C4-2B (cell line): Measurements from ENCODE around the gene TMEM50A.
"Not testable (repeated sequence)": the region's sequence is repeated elsewhere in the genome, so short reads cannot be mapped to it uniquely, and the experiment has no call there.

Experiments
- H3K27ac ChIP-seq: fragments of 450-650 bp; 2 replicates; pipeline ENCODE4 v1.5.1; 2017
- ZFX ChIP-seq: fragments of 450-650 bp; IDR thresholded peaks from 2 replicates; pipeline ENCODE4 v1.6.1; 2017
- TF ChIP-seq, protein P1 (sequence below): fragments of 450-650 bp; conservative IDR thresholded peaks from 2 replicates; pipeline ENCODE4 v1.5.1; 2017; ENCODE audit warnings: mild to moderate bottlenecking

TMEM50A gene

DNA sequence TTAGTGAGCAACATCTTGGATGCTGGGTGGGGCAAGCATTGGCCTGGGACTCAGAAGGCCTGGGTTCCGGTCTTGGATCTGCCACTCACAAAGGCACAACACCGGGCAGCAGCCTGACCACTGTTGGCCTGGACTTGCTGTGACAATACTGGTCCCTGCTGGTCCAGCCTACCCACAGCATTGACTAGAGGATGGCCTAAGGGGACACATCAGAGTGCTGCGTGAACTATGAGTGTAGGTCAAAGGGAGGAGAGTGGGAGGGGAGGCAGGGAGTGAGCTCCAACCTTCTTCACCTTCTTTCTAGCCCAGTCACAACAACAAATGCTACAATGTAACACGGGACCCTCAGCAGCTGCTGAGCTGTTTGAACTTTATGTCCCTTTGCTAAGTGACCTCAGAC is 31.1 kb downstream of the TMEM50A start:
- TF ChIP-seq ZFX: no peak
- TF ChIP-seq, protein P1, sequence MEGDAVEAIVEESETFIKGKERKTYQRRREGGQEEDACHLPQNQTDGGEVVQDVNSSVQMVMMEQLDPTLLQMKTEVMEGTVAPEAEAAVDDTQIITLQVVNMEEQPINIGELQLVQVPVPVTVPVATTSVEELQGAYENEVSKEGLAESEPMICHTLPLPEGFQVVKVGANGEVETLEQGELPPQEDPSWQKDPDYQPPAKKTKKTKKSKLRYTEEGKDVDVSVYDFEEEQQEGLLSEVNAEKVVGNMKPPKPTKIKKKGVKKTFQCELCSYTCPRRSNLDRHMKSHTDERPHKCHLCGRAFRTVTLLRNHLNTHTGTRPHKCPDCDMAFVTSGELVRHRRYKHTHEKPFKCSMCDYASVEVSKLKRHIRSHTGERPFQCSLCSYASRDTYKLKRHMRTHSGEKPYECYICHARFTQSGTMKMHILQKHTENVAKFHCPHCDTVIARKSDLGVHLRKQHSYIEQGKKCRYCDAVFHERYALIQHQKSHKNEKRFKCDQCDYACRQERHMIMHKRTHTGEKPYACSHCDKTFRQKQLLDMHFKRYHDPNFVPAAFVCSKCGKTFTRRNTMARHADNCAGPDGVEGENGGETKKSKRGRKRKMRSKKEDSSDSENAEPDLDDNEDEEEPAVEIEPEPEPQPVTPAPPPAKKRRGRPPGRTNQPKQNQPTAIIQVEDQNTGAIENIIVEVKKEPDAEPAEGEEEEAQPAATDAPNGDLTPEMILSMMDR: no peak
- H3K27ac ChIP-seq: no peak overlapping the region

DNA sequence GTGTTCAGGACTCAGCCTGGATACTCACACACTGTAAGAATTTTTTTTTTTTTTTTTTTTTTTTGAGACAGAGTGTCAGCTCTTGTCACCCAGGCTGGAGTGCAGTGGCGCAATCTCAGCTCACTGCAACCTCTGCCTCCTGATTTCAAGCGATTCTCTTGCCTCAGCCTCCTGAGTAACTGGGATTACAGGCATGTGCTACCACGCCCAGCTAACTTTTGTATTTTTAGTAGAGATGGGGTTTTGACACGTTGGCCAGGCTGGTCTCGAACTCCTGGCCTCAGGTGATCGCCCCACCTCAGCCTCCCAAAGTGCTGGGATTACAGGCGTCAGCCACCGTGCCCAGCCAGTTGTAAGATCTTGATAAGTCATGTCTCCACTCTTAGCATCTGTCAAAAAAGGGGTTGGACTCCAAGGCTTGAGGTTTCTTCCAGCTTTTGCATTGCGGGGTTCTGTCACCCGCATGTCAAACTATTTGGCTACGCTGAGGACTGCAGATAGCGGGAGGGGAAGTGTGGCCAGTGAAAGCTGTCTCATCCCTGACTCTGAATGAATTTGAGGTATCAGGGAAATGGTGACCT is 31.6 kb downstream of the TMEM50A start:
- not testable (repeated sequence) for H3K27ac ChIP-seq

DNA sequence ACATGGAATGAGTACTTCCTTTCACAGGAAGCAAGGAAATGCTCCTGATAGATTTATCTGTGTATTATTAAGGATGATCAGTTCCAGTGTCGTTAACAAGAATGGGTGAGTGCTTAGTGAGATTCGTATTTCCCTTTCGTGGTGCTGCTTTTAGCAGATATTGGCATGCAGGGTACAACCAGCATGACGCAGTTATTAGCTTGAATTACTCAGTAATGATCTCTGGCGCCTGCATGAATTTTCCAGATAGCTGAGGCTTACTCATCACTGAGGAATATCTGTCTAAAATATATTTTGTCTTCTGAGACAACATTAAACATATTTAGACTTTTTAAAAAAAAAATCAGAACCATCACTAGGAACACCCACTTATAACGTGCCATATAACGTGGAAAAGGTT is 33.6 kb downstream of the TMEM50A start:
- not testable (repeated sequence) for H3K27ac ChIP-seq

DNA sequence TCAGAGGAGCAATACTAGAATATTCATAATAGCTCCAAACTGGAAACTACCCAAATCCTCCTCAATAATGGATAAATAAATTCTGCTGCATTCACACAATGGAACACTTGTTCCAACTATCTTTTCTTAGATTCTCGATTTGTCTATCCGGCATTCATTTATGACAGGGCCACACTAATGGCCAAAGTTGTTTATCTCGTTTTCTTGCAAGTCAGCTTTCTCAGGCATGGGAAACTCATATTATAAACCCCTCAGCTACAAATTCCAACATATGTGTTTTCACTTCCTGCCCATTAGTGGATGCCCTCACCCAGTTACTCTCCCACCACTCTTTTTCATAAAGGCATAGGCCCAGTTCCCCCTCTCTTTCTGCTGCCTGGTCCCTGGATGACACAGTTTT is 40.2 kb downstream of the TMEM50A start:
- not testable (repeated sequence) for H3K27ac ChIP-seq

DNA sequence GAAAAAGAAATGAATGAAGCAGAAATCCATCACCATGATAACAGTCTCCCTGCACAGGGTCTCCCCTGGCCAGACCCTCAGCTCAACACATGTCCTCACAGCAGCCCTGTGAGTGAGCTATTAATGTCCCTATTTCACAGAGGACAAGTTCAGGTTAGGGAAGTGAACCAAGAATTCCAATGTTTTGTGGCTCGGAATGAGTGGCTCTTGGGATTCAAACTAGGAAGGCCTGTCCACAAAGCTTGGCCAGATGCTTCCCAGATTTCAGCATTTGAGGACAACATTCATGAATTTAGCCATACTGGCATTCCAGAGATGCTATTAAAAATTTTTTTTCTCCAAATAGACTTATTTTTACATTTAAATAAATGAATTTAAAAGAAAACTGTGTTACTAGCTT is 44.4 kb downstream of the TMEM50A start:
- H3K27ac ChIP-seq: not testable (repeated sequence)

DNA sequence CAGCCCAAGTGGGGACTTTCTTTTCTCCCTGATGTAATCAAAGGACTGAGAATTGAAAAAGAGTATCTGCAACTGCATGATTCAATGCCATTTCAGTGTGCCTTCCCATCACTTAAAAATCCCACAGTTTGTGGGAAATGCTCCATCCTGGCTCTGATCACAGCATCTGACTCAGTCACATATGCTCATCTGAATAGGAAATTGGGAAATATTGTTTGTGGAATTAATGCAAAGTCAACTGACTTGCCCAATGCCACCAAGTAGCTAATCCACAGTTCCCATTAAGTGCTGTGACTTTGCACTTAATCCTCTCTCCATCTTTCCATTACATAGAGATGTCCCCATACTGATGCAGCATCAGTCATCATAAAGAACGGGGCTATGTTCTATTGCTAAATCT is 45.0 kb downstream of the TMEM50A start:
- not testable (repeated sequence) for H3K27ac ChIP-seq

DNA sequence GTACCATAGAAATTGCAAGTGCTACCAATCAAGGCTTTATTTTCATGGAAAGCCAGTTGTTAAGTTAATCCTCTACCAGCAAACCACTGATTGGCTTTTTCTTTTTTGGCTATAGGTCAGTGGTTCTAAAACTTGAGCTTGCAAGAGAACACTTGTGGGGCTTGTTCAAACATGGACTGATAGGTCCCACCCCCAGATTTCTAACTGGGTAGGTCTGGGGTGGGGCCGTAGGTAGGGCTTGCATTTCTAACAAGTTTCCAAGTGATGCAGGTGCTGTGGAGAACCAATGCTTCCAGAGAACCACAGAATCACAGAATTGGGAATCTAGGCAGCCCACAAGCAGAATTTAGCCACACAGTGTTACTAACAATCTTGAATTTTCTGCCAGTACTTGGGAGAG is 45.7 kb downstream of the TMEM50A start:
- not testable (repeated sequence) for H3K27ac ChIP-seq

DNA sequence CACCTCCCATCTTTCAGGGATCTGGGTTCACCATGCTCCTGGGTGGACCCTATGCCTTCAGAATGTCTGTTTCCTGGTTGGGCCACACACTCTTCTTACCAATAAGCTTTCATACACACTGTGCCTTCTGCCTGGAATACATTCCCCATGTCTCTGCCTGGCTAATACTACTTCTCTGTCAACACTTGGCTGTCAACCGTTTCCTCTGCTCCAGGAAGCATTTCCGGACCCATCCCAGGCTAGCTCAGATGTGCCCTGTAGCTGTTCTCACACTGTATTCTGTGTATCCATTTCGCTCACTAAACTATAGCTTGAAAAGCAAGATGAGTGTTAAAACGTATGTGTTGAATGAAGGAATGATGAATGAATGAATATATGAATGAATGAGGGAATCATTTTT is 49.0 kb downstream of the TMEM50A start:
- not testable (repeated sequence) for H3K27ac ChIP-seq

DNA sequence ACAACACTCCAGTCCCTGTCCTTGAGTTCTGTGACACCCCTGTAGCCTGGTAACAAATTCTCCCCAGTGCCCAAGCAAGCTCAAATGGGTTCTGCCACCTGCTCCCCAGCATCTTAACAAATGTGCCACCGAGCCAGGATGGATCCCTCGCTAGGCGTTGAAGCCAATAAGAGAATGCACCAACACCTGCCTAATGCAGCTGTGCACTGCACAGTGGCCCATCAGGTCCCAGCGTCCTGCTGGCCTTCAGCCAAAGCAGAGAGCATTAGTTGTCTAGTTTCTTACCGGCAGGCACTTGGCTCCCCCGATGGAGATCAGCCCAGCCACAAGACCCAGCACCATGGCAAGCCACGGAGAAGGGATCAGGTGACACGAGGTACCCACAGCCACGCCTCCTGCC is 50.6 kb downstream of the TMEM50A start:
- H3K27ac ChIP-seq: not testable (repeated sequence)

DNA sequence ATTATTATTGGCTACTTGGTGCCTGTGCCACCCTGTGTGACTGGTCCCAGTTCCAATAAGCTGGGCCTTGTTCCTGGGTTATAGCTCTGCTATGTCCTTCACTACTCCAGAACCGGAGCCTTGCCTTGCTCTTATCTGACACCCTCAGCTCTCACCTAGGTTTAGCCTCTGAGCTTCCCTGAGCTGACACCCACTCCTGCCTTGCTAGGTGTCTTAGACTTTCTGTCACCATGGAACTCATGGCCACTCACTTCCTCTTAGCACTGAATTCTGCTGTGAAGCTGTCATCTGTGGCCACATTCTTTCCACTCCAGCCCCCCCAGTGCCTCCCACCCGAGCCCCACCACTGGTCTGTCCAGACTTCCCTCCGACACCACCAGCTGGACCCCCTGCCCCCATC is 51.6 kb downstream of the TMEM50A start:
- H3K27ac ChIP-seq: not testable (repeated sequence)

DNA sequence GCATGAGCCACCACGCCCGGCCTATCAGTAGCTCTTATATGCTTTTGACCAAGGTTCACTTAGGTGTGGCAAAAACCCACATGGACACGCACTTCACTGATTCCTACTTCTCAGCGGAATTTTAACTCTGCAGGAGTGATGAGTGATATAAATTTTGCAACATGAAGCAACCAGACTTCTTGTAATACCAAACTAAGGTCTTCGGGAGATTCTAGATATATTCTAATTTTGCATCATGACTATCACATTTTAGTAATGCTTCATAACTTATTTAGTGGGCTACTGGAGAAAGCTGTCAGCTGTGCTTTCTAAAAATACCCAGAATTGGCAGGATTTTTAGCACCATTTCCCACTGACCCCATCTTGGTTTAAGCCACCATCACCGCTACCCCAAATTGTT is 54.7 kb downstream of the TMEM50A start:
- TF ChIP-seq, protein P1: no peak
- TF ChIP-seq ZFX: no peak

DNA sequence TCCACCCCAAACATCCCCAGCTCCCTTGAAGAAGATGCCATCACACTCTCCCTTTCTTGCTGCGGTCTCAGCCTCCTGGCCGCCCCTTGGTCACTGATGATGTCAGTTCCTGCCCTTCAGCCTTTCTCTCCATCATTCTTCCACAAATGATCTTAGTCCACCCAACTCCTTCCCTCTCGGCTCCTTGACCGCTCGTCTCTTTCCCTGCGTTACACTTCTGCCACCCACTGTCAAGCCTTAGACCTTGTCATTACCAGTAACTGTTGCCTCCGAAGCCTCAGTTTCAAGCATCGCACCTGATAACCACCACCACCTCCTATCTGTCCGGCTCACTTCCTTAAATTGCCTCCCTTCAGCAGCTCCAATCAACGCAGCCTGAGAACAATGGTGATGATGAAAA is 59.4 kb downstream of the TMEM50A start:
- not testable (repeated sequence) for H3K27ac ChIP-seq

More for the DNA sequence above, 54.7 kb downstream of the TMEM50A start:
- H3K27ac ChIP-seq: no peak overlapping the region

DNA sequence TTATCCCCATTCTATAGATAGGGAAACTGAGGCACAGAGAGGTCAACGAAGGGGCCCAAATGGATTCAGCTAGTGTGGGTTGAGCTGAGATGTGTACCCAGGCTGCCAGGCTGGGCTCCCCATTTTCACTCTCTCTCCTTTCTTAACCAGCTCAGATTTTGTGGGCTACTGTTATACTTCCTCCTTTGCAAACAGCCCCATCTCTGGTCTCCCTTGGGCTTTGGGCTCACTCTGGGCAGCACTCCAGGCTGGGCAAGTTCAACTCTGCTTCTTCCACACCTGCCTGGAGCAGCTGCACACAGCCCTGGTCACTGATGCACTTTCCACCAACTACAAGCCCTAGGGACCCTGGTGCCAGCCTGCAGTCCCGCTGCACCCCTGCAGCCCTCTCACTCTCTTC is 59.9 kb downstream of the TMEM50A start:
- H3K27ac ChIP-seq: not testable (repeated sequence)

DNA sequence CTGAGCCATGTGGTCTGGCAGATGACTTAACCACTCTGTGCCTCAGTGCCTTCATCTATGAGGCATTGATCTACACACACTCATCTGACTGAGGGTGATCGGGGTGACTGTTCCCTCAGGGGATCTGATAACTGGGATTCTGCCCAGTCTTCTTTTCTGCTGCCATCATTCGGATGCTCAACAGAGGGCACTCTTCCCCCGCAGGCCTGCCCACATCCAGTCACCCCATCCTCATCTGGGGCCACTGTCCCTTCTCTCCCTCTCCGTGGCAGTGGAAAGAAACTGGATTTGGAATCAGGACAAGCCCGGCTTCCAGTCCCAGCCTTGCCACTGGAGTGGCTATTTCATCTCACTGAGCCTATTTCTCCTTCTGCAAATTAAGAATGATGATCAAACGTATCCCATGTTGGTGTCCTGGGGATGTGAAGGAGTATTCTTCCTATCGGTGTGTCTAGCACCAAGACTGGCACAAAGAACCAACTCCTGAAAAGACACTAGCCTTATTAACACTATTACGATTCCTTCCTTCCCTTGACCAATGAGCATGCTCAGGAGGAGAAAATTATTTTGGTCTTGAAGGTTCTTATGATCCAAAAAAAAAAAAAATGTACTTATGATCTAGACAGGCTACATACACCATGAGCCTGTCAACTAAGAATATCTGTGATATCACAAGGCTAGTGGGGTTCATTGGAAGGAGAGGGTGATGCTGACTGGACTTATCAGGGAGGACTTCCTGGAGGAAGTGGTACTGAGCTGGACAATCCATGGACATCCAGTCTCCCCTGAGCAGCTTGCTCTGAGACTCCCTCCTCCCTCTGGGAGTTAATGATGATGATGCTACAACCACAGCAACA is 65.0 kb downstream of the TMEM50A start:
- not testable (repeated sequence) for H3K27ac ChIP-seq
- TF ChIP-seq, protein P1: peak; percentile 32

DNA sequence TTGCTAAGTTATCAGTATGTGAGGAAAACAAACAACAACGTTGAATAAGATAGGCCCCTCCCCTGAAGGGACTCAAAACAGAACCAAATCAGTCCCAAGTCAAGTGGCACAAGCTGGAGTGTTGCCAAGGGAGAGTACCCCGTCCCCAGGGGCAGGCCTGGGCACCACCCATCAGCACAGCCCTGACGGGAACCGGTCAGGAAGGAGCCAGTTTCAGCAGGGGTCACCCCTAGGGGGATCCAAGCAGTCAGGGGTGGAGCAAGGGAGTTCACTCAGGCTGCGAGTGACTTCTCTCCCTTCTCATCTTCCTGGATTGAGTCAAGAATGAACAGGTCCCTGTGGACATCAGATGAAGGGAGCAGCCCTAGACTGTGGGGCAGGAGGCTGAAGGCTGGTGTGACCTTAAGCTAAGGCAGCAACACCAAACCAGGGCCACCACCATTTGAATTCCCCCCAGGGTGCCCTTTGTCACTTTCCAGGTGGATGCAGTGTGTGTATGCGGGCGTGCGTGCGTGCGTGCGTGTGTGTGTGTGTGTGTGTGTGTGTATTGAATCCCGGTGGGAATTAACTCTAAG is 67.7 kb downstream of the TMEM50A start:
- H3K27ac ChIP-seq: not testable (repeated sequence)

DNA sequence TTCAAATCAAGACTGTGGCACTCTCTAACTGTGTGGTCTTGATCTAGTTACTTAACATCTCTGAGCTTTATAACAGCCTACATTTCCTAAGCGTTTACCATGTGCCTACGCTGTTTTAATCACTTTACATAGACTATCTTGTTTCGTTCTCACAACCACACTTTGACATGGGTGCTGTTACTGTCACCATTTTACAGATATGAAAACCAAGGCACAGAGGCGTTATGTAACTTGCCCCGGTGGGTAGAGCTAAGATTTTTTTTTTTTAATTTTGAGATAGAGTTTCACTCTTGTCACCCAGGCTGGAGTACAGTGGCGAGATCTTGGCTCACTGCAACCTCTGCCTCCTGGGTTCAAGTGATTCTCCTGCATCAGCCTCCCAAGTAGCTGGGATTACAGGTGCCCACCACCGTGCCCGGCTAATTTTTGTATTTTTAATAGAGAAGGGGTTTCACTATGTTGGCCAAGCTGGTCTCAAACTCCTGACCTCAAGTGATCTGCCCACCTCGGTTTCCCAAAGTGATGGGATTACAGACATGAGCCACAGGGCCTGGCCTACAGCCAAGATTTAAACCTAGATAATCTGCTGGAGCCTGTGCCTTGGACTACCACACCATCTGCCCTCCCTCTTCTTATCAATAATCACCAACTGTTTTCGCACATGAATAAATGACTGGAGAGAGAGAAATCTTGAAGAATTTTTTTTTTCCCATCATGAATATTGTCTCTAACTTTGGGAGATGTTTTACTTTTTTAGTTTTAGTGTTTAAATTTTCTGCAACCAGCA is 71.7 kb downstream of the TMEM50A start:
- H3K27ac ChIP-seq: not testable (repeated sequence)
